Measurements from ENCODE around the gene ADGRV1.
"Not testable (repeated sequence)": the region's sequence is repeated elsewhere in the genome, so short reads cannot be mapped to it uniquely, and the experiment has no call there.

Gene ADGRV1

GRCh38 chr5:90915393-90915792 lies 356.8 kb downstream of the ADGRV1 start:
- DNase-seq: no peak

GRCh38 chr5:90916947-90917800 lies 358.6 kb downstream of the ADGRV1 start:
- DNase-seq: no peak

GRCh38 chr5:90917928-90918668 lies 359.5 kb downstream of the ADGRV1 start:
- DNase-seq: no peak

- no peak for DNase-seq
These were observed 362.9 kb downstream of the ADGRV1 start for GRCh38 chr5:90921418-90921973.

GRCh38 chr5:90924222-90924621 lies 365.6 kb downstream of the ADGRV1 start:
- not testable (repeated sequence) for DNase-seq

GRCh38 chr5:90929013-90929839 lies 370.6 kb downstream of the ADGRV1 start:
- DNase-seq: not testable (repeated sequence)

- DNase-seq: no peak
These were observed 371.5 kb downstream of the ADGRV1 start for GRCh38 chr5:90930062-90930461.

GRCh38 chr5:90930756-90931431 lies 372.3 kb downstream of the ADGRV1 start:
- no peak for DNase-seq

GRCh38 chr5:90932052-90932699 lies 373.6 kb downstream of the ADGRV1 start:
- peak; percentile 9 for DNase-seq

- no peak for DNase-seq
These were observed 374.7 kb downstream of the ADGRV1 start for GRCh38 chr5:90933298-90933697.

- DNase-seq: no peak
These were observed 375.6 kb downstream of the ADGRV1 start for GRCh38 chr5:90934091-90934719.

GRCh38 chr5:90934738-90935137 lies 376.1 kb downstream of the ADGRV1 start:
- DNase-seq: no peak

GRCh38 chr5:90939211-90939610 lies 380.6 kb downstream of the ADGRV1 start:
- no peak for DNase-seq

- DNase-seq: peak; percentile 5
These were observed 381.8 kb downstream of the ADGRV1 start for GRCh38 chr5:90940227-90940995.

GRCh38 chr5:90941002-90941720 lies 382.6 kb downstream of the ADGRV1 start:
- no peak for DNase-seq

- no peak for DNase-seq
These were observed 385.5 kb downstream of the ADGRV1 start for GRCh38 chr5:90944116-90944515.

- DNase-seq: no peak
These were observed 389.1 kb downstream of the ADGRV1 start for GRCh38 chr5:90947667-90948066.

GRCh38 chr5:90948969-90949368 lies 390.4 kb downstream of the ADGRV1 start:
- DNase-seq: no peak

Measured in effector CD4-positive, alpha-beta T cell (primary cell).